Sigmoid colon (tissue), 4 donors: Measurements from ENCODE around the gene DCAKD.

Experiments used
- CTCF ChIP-seq, 4 experiments: fragments of 450-650 bp in 3 of 4; fragments of 200-600 bp in 1 of 4; IDR thresholded peaks; one replicate each; pipeline ENCODE4 v1.5.1; 2016 to 2019; ENCODE audit warnings: antibody characterized with exemption in 4 of 4, mild to moderate bottlenecking in 3 of 4, moderate library complexity in 2 of 4
- EP300 ChIP-seq, 4 donors: sonication (generic); formaldehyde crosslinking; IDR thresholded peaks; one replicate each; pipeline ENCODE4 v1.6.1; 2017; ENCODE audit warnings: antibody characterized with exemption in 4 of 4
- POLR2A ChIP-seq, 2 donors: fragments of 450-650 bp; IDR thresholded peaks; one replicate each; pipeline ENCODE4 v1.6.1; 2016; ENCODE audit warnings: antibody characterized with exemption in 2 of 2, mild to moderate bottlenecking in 2 of 2, moderate library complexity in 2 of 2

- TF ChIP-seq EP300 (IDR thresholded peaks at IDR 0.05) (no peak), CTCF (IDR thresholded peaks at IDR 0.05) (no peak), POLR2A (IDR thresholded peaks at IDR 0.05) (no peak)
These were observed 14.7 kb downstream of the DCAKD start for GRCh38 chr17:45036691-45037090.
